DOHH2 (cell line): ENCODE results near the gene PLCXD1.

Experiments
- H3F3A ChIP-seq: fragments of 200-600 bp; sonication (generic), shearing (Covaris generic); 2 replicates; pipeline ENCODE4 v1.6.0; 2016; ENCODE audit warnings: antibody characterized with exemption, mild to moderate bottlenecking; ENCODE audit not compliant: control insufficient read depth, insufficient read depth
- H3K27ac ChIP-seq: fragments of 200-600 bp; sonication (generic); 2 replicates; pipeline ENCODE4 v1.5.1; 2014; ENCODE audit warnings: low read depth, mild to moderate bottlenecking, low read length, moderate library complexity
- H3K27me3 ChIP-seq: fragments of 200-600 bp; sonication (generic); 2 replicates; pipeline ENCODE4 v1.6.1; 2014; ENCODE audit warnings: mild to moderate bottlenecking, low read length, mixed read lengths; ENCODE audit not compliant: control insufficient read depth
- H3K36me3 ChIP-seq: fragments of 200-600 bp; sonication (generic); 2 replicates; pipeline ENCODE4 v1.6.1; 2014; ENCODE audit warnings: mild to moderate bottlenecking, low read length, moderate library complexity, mixed read lengths; ENCODE audit not compliant: control insufficient read depth
- H3K4me1 ChIP-seq: fragments of 200-600 bp; sonication (generic); 2 replicates; pipeline ENCODE4 v1.6.1; 2014; ENCODE audit warnings: mild to moderate bottlenecking, low read length, mixed read lengths; ENCODE audit not compliant: control insufficient read depth
- H3K4me2 ChIP-seq: fragments of 200-600 bp; sonication (generic); 2 replicates; pipeline ENCODE4 v1.6.0; 2014; ENCODE audit warnings: mild to moderate bottlenecking, low read length, moderate library complexity
- H3K4me3 ChIP-seq: fragments of 200-600 bp; sonication (generic); 2 replicates; pipeline ENCODE4 v1.5.1; 2014; ENCODE audit warnings: mild to moderate bottlenecking, low read length, mixed read lengths
- H3K79me2 ChIP-seq: fragments of 200-600 bp; sonication (generic); 2 replicates; pipeline ENCODE4 v1.6.1; 2014; ENCODE audit warnings: mild to moderate bottlenecking, low read length, mixed read lengths; ENCODE audit not compliant: control insufficient read depth
- H3K9me2 ChIP-seq: fragments of 200-600 bp; sonication (generic); replicated peaks from 2 replicates; pipeline ENCODE4 v1.6.1; 2014; ENCODE audit warnings: mild to moderate bottlenecking, low read length, mixed read lengths; ENCODE audit not compliant: control insufficient read depth
- H3K9me3 ChIP-seq: fragments of 200-600 bp; sonication (generic); 2 replicates; pipeline ENCODE4 v1.6.1; 2014; ENCODE audit warnings: antibody characterized with exemption, low read length, mixed read lengths; ENCODE audit not compliant: control insufficient read depth, insufficient read depth
- H4K20me1 ChIP-seq: fragments of 200-600 bp; sonication (generic); 2 replicates; pipeline ENCODE4 v1.6.0; 2014; ENCODE audit warnings: low read depth, mild to moderate bottlenecking, antibody characterized with exemption, low read length, moderate library complexity; ENCODE audit not compliant: control insufficient read depth, insufficient read depth
- EZH2phosphoT487 ChIP-seq: fragments of 200-600 bp; sonication (generic); IDR thresholded peaks from 2 replicates; pipeline ENCODE4 v1.6.1; 2017; ENCODE audit warnings: borderline replicate concordance, mild to moderate bottlenecking, antibody characterized with exemption, low read length, moderate library complexity, mixed read lengths
- TF ChIP-seq, protein P1 (sequence below): fragments of 200-600 bp; sonication (generic); IDR thresholded peaks from one replicate; pipeline ENCODE4 v1.5.1; 2014; ENCODE audit warnings: antibody characterized with exemption, mild to moderate bottlenecking, low read depth, low read length; ENCODE audit not compliant: poor library complexity, severe bottlenecking

Gene PLCXD1

DNA sequence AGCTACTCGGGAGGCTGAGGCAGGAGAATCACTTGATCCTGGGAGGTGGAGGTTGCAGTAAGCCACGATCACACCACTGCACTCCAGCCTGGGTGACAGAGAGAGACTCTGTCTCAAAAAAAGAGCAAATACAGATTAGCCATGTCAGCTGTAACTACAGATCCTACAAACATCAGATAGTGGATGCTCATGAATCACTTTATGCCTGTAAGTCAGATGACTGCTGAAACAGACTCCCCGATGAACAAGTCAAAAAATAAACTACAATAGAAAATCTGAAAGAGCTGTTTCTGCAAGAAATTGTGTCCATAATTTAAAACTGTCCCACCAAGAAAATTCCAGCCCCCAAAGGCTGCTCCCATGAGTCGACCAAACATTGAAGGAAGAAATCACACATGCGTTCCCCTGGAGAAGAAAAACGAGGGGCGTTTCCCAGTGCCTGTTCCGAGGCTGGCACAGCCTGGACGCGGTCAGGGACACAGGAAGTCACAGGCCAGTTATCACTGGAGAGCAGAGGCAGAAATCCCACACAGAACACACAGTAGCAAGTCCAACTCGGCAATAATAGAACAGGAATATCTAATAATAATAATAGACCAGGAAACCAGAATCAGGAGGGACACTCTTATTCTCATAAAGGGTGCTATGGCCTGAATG, 67.4 kb downstream of the PLCXD1 start:
- no peaks in the 10 kb centered on the region for H3K4me1 ChIP-seq
- H4K20me1 ChIP-seq, result no peaks in the 10 kb centered on the region
- no peak overlapping the region for H3K27ac ChIP-seq
- no peak for TF ChIP-seq EZH2phosphoT487
- TF ChIP-seq, protein P1, sequence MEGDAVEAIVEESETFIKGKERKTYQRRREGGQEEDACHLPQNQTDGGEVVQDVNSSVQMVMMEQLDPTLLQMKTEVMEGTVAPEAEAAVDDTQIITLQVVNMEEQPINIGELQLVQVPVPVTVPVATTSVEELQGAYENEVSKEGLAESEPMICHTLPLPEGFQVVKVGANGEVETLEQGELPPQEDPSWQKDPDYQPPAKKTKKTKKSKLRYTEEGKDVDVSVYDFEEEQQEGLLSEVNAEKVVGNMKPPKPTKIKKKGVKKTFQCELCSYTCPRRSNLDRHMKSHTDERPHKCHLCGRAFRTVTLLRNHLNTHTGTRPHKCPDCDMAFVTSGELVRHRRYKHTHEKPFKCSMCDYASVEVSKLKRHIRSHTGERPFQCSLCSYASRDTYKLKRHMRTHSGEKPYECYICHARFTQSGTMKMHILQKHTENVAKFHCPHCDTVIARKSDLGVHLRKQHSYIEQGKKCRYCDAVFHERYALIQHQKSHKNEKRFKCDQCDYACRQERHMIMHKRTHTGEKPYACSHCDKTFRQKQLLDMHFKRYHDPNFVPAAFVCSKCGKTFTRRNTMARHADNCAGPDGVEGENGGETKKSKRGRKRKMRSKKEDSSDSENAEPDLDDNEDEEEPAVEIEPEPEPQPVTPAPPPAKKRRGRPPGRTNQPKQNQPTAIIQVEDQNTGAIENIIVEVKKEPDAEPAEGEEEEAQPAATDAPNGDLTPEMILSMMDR, result no peak
- H3K4me3 ChIP-seq, result no peak overlapping the region
- peaks cover 92% of the 10 kb centered on the region for H3K36me3 ChIP-seq
- no peak overlapping the region for H3K4me2 ChIP-seq
- H3K9me2 ChIP-seq, result no peaks in the 10 kb centered on the region
- H3K9me3 ChIP-seq, result peaks cover 26% of the 10 kb centered on the region; the same call in 1 of the 2 replicates
- no peaks in the 10 kb centered on the region for H3K27me3 ChIP-seq
- no peaks in the 10 kb centered on the region for H3F3A ChIP-seq
- H3K79me2 ChIP-seq, result peaks cover 80% of the 10 kb centered on the region

DNA sequence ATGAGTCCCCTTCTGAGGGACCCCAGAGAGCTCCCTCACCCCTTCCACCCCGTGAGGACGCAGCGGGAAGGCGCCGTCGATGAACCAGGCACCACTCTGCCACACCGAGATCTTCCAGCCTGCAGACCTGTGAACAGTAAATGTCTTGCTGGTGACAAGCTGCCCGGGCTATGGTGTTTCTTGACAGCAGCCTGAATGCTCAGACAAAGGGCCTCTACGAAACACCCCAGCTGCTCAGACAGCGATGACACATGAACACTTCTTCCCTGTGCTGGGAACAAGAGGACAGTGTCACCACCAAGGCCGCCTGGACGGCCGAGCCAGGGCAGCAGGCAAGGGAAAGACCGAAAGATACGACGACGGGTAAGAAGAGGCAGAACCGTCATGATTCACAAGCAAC, 68.0 kb downstream of the PLCXD1 start:
- no peak overlapping the region for H3K4me3 ChIP-seq
- H3F3A ChIP-seq, result no peaks in the 10 kb centered on the region
- H3K9me3 ChIP-seq, result peaks cover 25% of the 10 kb centered on the region; the same call in 1 of the 2 replicates
- H3K27ac ChIP-seq, result no peak overlapping the region
- H3K4me1 ChIP-seq, result no peaks in the 10 kb centered on the region
- H3K36me3 ChIP-seq, result peaks cover 96% of the 10 kb centered on the region
- TF ChIP-seq, protein P1, result no peak
- no peak for TF ChIP-seq EZH2phosphoT487
- H3K9me2 ChIP-seq, result no peaks in the 10 kb centered on the region
- H4K20me1 ChIP-seq, result no peaks in the 10 kb centered on the region
- H3K27me3 ChIP-seq, result no peaks in the 10 kb centered on the region
- H3K4me2 ChIP-seq, result no peak overlapping the region
- H3K79me2 ChIP-seq, result peaks cover 86% of the 10 kb centered on the region

DNA sequence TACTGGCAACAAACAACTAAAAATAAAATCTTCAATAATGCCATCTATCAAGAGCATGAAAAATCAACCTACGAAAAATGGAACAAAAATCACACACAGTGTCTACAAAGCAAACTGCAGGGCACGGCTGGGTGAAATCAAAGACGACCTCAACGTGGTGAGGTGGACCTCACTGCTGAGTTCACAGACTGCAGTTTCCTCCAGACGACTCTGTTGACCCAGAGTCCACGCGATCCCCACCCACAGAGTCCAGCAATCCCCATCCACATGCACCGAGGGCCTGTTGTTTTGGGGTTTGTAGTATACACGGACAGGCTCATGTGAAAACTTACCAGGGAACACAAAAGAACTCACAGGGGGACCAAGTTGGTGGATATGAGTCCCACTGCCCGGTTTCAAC, 68.5 kb downstream of the PLCXD1 start:
- Histone ChIP-seq H3K9me2 (no peaks in the 10 kb centered on the region), H3K27ac (no peak overlapping the region), H3K79me2 (peaks cover 88% of the 10 kb centered on the region), H3K36me3 (peaks cover 96% of the 10 kb centered on the region), H4K20me1 (no peaks in the 10 kb centered on the region), H3K9me3 (peaks cover 20% of the 10 kb centered on the region; the same call in 1 of the 2 replicates), H3F3A (no peaks in the 10 kb centered on the region), H3K27me3 (no peaks in the 10 kb centered on the region), H3K4me1 (no peaks in the 10 kb centered on the region), H3K4me3 (no peak overlapping the region), H3K4me2 (no peak overlapping the region)
- TF ChIP-seq EZH2phosphoT487, result no peak
- TF ChIP-seq, protein P1, result no peak
